DND-41 (cell line): ENCODE data around the gene MCCC1.

ENCODE experiments used
- ATAC-seq: fragments of 200-7000 bp; cut with Tn5 transposase; 3 replicates; pipeline ENCODE4 v1.9.1; 2021; ENCODE audit warnings: low read depth; ENCODE audit not compliant: insufficient read depth
- DNase-seq: peaks from one replicate; pipeline ENCODE4 v3.0.0-alpha.2; 2020
- H2AFZ ChIP-seq: 2 replicates; pipeline ENCODE4 v1.6.0; 2012; ENCODE audit warnings: low read depth, low read length
- H3K27ac ChIP-seq: 2 replicates; pipeline ENCODE4 v1.5.1; 2012; ENCODE audit warnings: low read length, inconsistent platforms
- H3K27me3 ChIP-seq: fragments of 200-600 bp; sonication (generic); 2 replicates; pipeline ENCODE4 v1.6.0; 2012; ENCODE audit warnings: low read length, mild to moderate bottlenecking, inconsistent platforms; ENCODE audit not compliant: insufficient read depth, poor library complexity
- H3K36me3 ChIP-seq: 2 replicates; pipeline ENCODE4 v1.5.1; 2012; ENCODE audit warnings: low read length, inconsistent platforms; ENCODE audit not compliant: insufficient read depth
- H3K4me1 ChIP-seq: 2 replicates; pipeline ENCODE4 v1.5.1; 2012; ENCODE audit warnings: mild to moderate bottlenecking, low read length; ENCODE audit not compliant: insufficient read depth
- H3K4me2 ChIP-seq: 2 replicates; pipeline ENCODE4 v1.6.0; 2012; ENCODE audit warnings: mild to moderate bottlenecking, moderate library complexity, low read length, inconsistent platforms; ENCODE audit not compliant: insufficient read depth
- H3K4me3 ChIP-seq, 2 experiments: fragments of 200-600 bp in 1 of 2; shearing (Covaris generic) in 1 of 2; 2 replicates each; pipeline ENCODE4 v1.5.1; 2012 to 2016; ENCODE audit warnings: inconsistent platforms in 2 of 2, low read length in 2 of 2, mild to moderate bottlenecking in 2 of 2, low read depth in 1 of 2, moderate library complexity in 1 of 2
- H3K79me2 ChIP-seq: 2 replicates; pipeline ENCODE4 v1.6.0; 2012; ENCODE audit warnings: low read length, inconsistent platforms; ENCODE audit not compliant: insufficient read depth
- H3K9ac ChIP-seq: 2 replicates; pipeline ENCODE4 v1.6.0; 2012; ENCODE audit warnings: low read depth, mild to moderate bottlenecking, inconsistent platforms, low read length, moderate library complexity
- H3K9me3 ChIP-seq: 2 replicates; pipeline ENCODE4 v1.5.1; 2012; ENCODE audit warnings: low read length, moderate library complexity, mild to moderate bottlenecking, inconsistent platforms; ENCODE audit not compliant: insufficient read depth, severe bottlenecking
- H4K20me1 ChIP-seq: 2 replicates; pipeline ENCODE4 v1.6.0; 2012; ENCODE audit warnings: low read length; ENCODE audit not compliant: insufficient read depth
- EZH2 ChIP-seq: IDR thresholded peaks from 3 replicates; pipeline ENCODE4 v1.6.1; 2012; ENCODE audit warnings: borderline replicate concordance, low read depth, mild to moderate bottlenecking, moderate library complexity, low read length, inconsistent platforms; ENCODE audit not compliant: severe bottlenecking
- TF ChIP-seq, protein P1 (sequence below): IDR thresholded peaks from 2 replicates; pipeline ENCODE4 v1.5.1; 2012; ENCODE audit warnings: borderline replicate concordance, low read length, moderate library complexity, mild to moderate bottlenecking; ENCODE audit not compliant: poor library complexity, severe bottlenecking; ENCODE audit errors: extremely low read depth

MCCC1 gene

DNA sequence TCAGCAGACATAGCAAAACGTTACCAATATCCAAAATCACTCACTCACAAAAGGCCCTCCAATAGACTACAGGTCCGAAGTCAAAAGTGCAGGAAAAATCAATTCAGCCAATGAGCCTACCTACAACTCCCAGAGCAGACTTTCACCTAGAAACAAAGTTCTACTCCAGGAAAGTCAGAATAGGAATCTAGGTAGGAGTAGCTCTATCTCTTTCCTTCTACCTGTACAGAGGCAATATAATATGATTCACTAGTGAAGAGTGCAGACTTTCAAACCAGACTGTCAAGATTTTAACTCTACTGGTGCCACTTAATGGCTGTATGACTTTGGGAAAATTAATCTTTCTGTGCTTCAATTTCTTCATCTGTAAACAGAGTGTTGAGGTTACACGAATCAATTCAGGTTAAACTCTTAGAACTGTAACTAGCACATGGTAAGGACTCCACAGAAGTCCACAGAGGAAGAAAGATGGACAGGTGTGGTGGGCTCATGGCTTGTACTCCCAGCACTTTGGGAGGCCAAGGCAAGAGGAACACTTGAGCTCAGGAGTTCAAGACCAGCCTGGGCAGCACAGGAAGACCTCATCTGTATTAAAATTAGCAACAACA, 128.4 kb downstream of the MCCC1 start:
- no peak overlapping the region for H3K4me3 ChIP-seq
- no peaks in the 10 kb centered on the region for H3K27me3 ChIP-seq
- ATAC-seq (no peak), DNase-seq (no peak)
- H4K20me1 ChIP-seq: peaks cover 62% of the 10 kb centered on the region
- H3K27ac ChIP-seq: no peak overlapping the region
- no peaks in the 10 kb centered on the region for H3K9me3 ChIP-seq
- peaks cover 37% of the 10 kb centered on the region for H3K4me1 ChIP-seq
- H3K36me3 ChIP-seq: peaks cover 2% of the 10 kb centered on the region
- H3K79me2 ChIP-seq: peaks cover 99% of the 10 kb centered on the region
- H2AFZ ChIP-seq: no peak overlapping the region
- no peak overlapping the region for H3K4me2 ChIP-seq
- no peak for TF ChIP-seq EZH2
- TF ChIP-seq, protein P1, sequence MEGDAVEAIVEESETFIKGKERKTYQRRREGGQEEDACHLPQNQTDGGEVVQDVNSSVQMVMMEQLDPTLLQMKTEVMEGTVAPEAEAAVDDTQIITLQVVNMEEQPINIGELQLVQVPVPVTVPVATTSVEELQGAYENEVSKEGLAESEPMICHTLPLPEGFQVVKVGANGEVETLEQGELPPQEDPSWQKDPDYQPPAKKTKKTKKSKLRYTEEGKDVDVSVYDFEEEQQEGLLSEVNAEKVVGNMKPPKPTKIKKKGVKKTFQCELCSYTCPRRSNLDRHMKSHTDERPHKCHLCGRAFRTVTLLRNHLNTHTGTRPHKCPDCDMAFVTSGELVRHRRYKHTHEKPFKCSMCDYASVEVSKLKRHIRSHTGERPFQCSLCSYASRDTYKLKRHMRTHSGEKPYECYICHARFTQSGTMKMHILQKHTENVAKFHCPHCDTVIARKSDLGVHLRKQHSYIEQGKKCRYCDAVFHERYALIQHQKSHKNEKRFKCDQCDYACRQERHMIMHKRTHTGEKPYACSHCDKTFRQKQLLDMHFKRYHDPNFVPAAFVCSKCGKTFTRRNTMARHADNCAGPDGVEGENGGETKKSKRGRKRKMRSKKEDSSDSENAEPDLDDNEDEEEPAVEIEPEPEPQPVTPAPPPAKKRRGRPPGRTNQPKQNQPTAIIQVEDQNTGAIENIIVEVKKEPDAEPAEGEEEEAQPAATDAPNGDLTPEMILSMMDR: no peak
- no peak overlapping the region for H3K9ac ChIP-seq

- DNase-seq: no peak
- Histone ChIP-seq H3K27me3 (no peaks in the 10 kb centered on the region), H3K36me3 (peaks cover 4% of the 10 kb centered on the region), H3K4me3 (no peak overlapping the region), H3K4me2 (no peak overlapping the region), H3K9ac (no peak overlapping the region), H3K27ac (no peak overlapping the region), H3K4me1 (peaks cover 31% of the 10 kb centered on the region), H3K9me3 (no peaks in the 10 kb centered on the region), H2AFZ (no peak overlapping the region), H3K79me2 (peaks cover 99% of the 10 kb centered on the region), H4K20me1 (peaks cover 64% of the 10 kb centered on the region)
- no peak for ATAC-seq
- TF ChIP-seq EZH2: no peak
- TF ChIP-seq, protein P1: no peak
Observed at GRCh38 chr3:182969853-182970252, 129.4 kb downstream of the MCCC1 start.

- no peaks in the 10 kb centered on the region for H3K9me3 ChIP-seq
- no peak overlapping the region for H2AFZ ChIP-seq
- TF ChIP-seq EZH2: no peak
- TF ChIP-seq, protein P1: no peak
- peaks cover 99% of the 10 kb centered on the region for H3K79me2 ChIP-seq
- H3K36me3 ChIP-seq: peaks cover 4% of the 10 kb centered on the region
- ATAC-seq: no peak
- peaks cover 64% of the 10 kb centered on the region for H4K20me1 ChIP-seq
- no peaks in the 10 kb centered on the region for H3K27me3 ChIP-seq
- no peak for DNase-seq
- no peak overlapping the region for H3K4me3 ChIP-seq
- H3K4me1 ChIP-seq: peaks cover 31% of the 10 kb centered on the region
- H3K4me2 ChIP-seq: no peak overlapping the region
- no peak overlapping the region for H3K9ac ChIP-seq
- H3K27ac ChIP-seq: 0 out of 2 replicates have a peak overlapping the region, but pooled peaks have one; percentile 37
Observed at GRCh38 chr3:182969277-182969676, 130.0 kb downstream of the MCCC1 start.
